Inferior parietal cortex (tissue), 1 donor: Measurements from ENCODE around the gene SEMA7A.

Source experiments
- DNase-seq: peaks from one replicate; pipeline ENCODE4 v3.0.0-alpha.2; 2016; ENCODE audit errors: extremely low spot score

Gene SEMA7A

GRCh38 chr15:74430510-74430951 lies 3.2 kb downstream of the SEMA7A start:
- DNase-seq: no peak

DNA sequence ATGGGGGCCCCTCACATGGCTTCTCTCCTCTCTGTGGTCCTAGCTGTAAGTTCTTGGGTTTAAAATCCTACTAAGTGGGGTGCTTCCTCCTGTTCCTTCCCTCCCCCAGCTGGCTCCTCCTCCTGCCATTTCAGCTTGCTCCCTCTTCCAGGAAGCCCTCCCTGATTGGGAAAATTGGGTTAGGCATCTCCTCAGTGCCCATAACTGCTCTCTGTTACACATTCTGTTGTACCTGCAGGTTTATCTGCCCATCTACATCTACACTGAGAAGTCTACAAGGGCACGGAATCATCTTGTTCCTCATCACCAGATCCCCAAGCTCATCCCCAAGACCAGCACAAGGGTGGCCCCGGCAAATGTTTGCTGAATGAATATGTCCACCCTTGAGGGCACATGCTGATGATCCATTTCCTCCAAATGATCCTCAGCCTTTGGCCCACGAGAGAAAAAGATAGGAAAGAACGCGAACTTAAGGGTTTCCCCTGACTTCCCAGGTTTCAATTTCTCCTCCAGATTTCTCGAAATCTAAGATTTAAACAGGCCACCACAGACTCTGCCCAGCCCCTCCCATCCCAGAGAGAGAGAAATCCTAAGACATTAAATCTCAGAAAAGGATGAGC lies 3.9 kb downstream of the SEMA7A start:
- DNase-seq: no peak

DNA sequence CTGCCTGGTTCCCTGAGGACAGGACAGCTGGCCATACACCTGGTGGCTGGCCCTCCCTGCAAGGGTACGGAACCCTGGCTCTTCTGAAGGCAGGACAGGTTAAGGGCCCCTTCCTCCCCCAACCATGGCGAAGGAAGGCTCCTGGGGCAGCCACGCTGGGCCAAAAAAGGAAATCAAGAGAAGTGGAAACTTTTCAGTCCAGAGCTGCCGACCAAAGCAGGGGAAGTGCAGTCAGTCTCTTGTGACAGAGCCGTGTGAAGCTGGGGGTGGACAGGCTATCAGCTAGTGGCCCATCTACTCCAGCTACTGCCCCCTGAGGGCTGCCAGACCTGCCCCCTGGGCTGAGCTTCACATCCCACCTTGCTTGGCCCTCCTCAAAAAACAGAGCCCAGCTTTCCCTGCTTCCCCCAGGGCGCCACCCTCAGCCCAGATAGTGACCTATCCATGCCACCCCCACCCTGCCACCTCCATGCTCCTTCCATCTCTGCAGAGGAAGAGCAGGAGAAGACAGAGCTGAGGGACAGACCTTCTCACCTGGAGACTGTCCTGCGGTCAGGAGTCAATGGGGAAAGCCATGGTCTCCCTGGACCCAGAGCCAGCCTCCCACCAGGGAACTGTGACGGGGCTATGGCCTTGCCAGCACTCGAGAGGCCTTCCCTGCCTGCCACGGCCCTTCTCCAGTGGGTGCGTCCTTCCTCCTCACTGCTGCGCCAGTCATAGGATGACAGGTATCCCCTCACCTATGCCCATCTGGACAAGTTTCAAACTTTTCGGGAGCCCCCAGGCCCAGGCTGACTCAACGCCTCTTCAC lies 4.6 kb downstream of the SEMA7A start:
- no peak for DNase-seq

DNA sequence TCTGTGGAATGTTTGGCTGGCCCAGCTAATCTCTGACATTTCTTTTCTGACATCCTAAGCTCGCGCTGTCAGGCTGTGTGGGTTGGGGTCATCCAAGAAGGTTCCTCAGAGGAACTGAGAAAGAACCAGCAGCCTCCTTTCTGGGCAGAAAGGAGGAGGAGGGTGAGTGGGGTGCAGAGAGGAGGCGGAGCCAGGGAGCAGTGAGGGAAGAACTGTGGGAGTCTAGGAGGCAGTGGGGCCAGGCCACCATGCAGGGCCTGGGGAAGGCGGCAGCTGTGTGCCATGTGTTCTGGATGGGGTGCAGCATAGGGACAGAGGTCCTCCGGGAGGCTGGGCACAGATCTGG lies 5.3 kb downstream of the SEMA7A start:
- DNase-seq: no peak

DNA sequence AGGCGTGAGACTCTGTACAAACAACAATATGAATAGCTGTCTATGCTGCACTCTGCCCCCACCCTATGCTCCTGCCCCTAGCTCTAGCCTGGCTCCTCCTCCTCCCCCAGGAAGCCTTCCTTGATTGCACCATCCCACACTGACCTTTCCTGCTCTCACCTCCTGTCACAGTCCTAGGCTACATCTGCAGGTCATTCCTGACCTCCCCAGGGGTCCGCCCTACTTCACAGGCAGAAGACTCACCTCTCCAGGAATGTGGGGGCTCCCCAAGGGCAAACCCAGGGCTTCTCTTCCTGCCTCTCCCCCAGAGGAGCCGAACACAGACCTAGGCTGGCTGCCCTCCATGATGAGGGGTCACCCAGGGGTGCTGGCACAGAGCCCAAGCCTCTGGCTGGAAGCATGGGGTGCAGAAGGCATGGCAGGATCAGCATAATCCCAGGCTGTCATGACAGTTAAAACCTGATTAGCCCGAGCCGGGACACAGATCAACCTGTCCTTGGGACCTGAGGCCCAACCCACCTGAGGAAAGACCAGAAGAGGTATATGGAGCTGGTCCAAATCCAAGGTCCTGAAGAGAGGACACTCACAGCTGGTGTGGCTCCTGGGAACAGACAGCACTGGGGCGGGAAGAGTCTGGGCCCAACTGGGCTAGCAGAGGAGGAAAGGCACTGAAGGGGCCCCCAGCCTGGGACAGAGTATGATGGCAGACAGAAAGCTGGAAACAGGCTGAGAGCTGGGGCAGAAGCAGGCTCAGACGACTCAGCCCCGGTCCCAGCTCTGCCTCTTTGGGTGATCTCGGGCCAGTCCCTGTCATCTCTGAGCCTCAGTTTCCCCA lies 5.9 kb downstream of the SEMA7A start:
- DNase-seq: no peak

DNA sequence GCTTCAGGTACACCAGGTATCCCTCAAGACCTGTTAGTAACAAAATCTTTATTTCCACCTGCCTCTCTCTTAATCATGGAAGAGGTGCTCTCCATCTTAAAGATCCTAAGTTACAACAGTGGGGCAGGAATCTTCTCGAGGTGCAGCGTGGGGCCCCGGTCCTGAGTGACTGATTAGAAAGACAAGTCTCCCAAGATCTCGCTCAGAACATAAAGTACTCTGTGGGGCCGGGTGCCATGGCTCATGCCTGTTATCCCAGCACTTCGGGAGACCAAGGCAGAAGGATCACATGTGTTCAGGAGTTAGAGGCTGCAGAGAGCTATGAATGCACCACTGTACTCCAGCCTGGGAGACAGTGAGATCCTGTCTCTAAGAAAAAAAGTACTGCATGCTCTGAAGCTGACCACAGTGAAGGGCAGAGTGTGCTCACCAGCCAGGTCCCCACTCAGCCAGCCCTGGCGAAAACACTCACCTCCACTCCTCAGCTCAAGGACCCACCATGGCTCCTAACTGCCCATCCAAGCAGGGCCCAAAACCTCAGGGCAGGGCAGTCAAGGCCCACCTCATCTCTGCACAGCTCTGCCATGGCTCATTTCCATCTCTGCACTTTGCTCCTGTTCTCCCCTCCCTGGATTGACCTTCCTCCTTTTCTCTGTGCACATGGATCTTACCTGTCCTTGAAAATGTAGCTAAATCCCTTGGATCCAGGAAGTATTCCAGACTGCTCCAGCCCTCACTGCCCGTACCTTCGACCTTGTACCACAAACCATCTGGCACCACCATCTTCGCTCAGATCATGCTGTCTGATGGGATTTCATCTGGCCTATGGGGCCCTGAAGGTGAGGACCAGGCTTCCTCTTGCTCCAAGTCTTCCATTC lies 7.1 kb downstream of the SEMA7A start:
- no peak for DNase-seq

- DNase-seq: no peak
These were observed 8.1 kb downstream of the SEMA7A start for GRCh38 chr15:74425630-74426029.

GRCh38 chr15:74424901-74425528 lies 8.7 kb downstream of the SEMA7A start:
- DNase-seq: no peak

DNA sequence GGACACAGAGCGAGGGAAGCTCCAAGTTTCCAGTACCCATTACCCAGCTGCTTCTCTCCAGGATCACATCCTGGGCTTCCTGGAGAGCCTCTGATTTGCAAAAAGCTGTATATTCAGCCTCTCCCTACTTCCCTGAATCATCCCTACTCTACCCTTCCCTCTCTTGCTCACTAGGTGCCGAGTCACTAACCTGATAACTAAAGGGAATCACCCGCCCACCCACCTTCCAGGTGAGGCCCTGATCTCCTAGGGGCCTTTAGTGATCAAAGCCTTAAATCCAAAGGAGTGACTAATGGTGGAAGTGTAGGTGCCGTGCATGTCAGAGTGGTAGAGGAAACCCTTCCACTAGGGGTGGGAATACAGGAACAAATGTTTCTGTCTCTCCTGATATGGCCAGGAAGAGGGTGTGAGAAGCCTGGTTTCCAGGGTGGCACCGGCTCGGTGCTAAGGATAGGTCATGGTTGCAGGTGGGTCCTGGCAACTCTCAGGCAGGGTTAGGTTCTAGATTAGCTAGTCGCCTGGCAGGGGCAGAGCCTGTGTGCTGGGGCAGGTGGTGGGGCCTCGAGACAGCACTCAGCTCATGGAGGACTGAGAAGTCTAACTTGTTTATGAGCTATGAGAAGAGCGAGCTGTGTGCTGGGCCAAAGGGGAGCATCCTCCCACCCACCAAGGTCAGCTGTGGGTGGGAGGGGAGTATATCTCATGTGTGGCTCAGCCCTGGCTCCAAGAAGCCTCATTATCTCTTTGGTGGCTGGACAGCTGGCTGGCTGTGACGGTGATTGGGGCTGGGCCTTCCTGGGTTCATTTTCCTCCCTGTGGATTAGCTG lies 10.1 kb downstream of the SEMA7A start:
- no peak for DNase-seq

GRCh38 chr15:74422652-74423430 lies 10.9 kb downstream of the SEMA7A start:
- DNase-seq: no peak

GRCh38 chr15:74422265-74422651 lies 11.5 kb downstream of the SEMA7A start:
- no peak for DNase-seq

DNA sequence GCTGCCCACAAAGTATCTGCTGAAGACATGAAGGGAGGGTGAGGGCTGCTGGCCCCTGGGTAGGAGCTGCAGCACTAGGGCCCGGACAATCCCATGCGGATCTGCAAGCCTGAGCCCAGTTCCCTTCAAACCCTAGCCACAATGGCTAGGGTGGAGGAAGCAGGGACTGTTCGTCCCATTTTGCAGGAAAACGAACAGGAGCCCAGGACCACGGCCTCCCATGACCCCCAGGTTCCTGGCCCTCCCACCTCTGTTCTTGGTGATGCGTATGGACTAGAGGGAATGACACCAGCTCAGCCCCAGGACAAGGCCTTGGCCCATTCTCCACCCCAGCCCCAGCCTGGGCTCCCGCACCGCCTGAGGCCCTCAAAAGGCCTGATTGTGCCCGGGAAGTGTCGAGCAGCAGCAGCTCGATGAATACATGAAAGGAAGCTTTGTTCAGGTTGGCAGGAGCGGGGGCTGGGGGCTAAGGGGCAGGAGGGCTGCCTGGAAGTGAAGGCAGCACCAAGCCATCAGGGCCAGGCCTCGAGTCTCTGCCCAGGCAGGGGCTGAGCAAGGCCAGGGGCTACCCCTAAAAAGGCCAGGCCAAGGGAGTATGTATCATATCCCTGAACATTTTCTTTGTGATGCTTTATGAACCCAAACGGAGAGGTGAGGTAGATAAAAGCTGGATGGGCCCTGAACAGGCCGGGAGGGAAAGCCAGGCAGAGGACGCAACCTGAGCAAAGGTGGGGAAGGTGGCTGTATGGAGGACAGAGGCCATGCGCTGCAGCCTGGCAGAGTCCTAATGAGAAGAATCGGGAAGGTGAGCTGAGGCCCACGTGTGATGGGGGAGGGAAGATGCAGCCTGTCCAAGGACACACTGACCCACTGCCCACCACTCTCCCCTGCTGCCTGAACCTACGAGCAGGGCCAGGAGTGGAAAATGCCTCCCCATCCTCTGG lies 12.2 kb downstream of the SEMA7A start:
- DNase-seq: peak; percentile 79

- no peak for DNase-seq
These were observed 13.4 kb downstream of the SEMA7A start for GRCh38 chr15:74420193-74420905.

- no peak for DNase-seq
These were observed 14.3 kb downstream of the SEMA7A start for GRCh38 chr15:74419432-74419831.

- no peak for DNase-seq
These were observed 15.0 kb downstream of the SEMA7A start for GRCh38 chr15:74418575-74419338.

DNA sequence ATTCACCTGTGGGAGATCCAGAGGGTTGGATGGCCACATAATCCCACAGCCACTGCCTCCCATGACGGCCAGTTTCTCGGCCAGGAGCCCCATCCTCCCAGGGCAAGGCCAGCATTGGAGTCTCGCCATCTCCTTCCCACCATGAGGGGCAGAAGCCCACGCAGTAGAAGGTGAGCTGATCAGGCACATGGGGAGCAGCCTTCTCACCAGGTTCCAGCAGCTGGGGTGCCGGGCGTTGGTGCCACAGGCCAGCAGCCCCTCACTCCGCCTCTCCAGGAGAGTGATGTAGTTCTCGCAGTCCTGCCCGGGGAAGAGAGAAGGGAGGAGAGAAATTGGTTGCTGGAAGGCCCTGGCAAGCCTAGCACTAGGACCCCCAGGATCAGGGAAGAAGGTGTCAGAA lies 16.1 kb downstream of the SEMA7A start:
- no peak for DNase-seq

GRCh38 chr15:74417225-74417624 lies 16.5 kb downstream of the SEMA7A start:
- DNase-seq: no peak
